ENCODE data around the gene PIP4K2A.
"Not testable (repeated sequence)": the region's sequence is repeated elsewhere in the genome, so short reads cannot be mapped to it uniquely, and the experiment has no call there.

PIP4K2A gene

DNA sequence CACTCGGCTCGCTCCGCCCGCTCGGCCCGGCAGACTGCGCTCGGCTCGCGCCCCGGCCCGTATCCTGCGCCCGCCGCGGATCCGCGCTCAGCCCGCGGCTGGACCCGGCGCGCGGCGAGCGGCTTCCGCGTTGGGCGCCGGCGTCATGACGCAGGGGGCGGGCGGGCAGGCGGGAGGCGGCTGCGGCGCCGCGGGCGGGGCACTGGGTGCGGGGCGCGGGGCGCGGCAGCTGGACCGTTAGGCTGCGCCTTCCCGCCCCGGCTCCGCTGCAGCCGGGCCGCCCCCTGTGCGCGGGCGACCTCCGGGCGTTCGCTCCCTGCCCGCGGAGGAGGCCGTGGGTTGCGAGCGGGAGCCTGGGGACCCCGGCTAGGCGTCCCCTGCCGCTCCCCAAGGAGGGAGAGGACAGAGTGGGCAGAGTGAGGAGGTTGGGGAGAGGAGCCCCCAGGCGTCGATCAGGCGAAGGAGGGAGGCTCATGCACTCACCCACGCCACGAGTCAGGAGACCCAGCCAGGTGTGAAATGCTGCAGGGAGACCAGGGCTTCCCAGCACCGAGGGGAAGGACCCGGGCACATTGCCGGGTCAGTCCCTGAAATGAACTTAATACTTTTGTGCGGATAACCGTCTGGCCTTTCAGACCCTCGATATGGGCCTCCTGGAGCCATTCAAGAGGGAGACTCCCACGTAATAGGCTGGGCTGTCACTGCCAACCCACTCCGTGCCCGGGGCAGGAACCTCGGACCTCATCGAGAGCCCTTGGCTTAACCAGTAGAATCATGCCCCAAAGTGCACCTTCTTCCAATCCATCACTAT, at the start of gene PIP4K2A:
PIP4K2A (minus strand) TSS at position 100 of the 811 bp plus-strand sequence. CDS start 252 bp downstream, outside the sequence.
- no peaks in the 10 kb centered on the region for H3K27me3 Mint-ChIP-seq
- ATAC-seq (ENCODE audit: low read depth) (peak; percentile 82), DNase-seq (ENCODE audit: low spot score in 2 of 2) (peak in 1 of 2 donors; percentile 62)
- no peaks in the 10 kb centered on the region for H3K36me3 Mint-ChIP-seq
- H3K9me3 Mint-ChIP-seq: no peaks in the 10 kb centered on the region
- peaks cover 34% of the 10 kb centered on the region for H3K4me1 Mint-ChIP-seq
- H3K27ac Mint-ChIP-seq: peak within 1 kb of the TSS; percentile 82
- H3K4me3 Mint-ChIP-seq: peak within 1 kb of the TSS; percentile 91

DNA sequence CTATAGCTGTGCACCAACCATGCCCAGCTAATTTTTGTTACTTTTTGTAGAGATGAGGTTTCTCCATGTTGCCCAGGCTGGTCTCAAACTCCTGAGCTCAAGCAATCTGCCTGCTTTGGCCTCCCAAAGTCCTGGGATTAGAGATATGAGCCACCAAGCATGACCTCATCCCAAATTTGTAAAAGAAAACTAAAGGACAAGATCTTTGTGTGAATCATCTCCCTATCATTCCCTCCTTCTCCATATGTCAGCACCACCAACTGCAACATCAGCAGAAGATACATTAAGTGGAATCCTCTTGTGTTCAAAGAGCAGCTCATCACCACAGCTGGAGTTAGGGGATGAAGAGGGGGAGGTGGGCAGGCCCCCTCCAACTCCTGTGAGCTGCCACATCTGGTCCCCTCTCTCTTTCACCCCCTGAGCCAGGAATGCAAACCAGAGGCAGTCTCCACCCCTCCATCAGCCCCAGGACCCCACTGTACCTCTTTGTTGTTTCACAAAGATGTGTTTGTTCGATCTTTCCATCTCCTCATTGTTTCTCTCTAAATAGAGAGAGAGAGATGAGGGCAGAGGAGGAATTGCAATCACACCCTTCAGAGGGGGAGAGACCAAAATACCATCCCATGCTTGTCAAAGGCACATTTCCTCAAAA, 47.3 kb upstream of the PIP4K2A start:
- Mint-ChIP-seq H3K27ac (no peak overlapping the region), H3K4me1 (peaks cover 25% of the 10 kb centered on the region), H3K4me3 (no peak overlapping the region), H3K27me3 (no peaks in the 10 kb centered on the region), H3K9me3 (no peaks in the 10 kb centered on the region), H3K36me3 (no peaks in the 10 kb centered on the region)
- ATAC-seq (ENCODE audit: low read depth) (no peak), DNase-seq (ENCODE audit: low spot score in 2 of 2) (no peak)

DNA sequence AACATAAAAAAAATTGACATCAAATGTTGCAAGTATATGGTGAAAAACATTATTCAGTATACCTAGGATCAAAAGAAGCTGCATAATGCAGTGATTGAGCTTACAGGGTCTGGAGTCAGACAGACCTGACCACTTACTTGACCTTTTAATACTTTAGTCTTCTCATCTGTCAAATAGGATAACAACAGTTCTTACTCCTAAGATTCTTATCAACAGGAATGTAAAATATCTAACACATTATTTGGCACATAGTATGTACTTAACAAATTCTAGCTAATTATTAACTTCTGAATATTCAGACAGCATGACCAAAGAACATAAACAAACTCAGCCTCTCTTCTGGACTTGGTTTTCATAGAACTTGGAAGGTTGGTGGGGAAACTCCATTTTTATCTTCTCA, 45.6 kb upstream of the PIP4K2A start:
- Mint-ChIP-seq H3K4me3 (no peak overlapping the region), H3K27ac (no peak overlapping the region), H3K9me3 (no peaks in the 10 kb centered on the region), H3K36me3 (no peaks in the 10 kb centered on the region), H3K27me3 (no peaks in the 10 kb centered on the region), H3K4me1 (peaks cover 14% of the 10 kb centered on the region)
- DNase-seq (ENCODE audit: low spot score in 2 of 2) (no peak), ATAC-seq (ENCODE audit: low read depth) (no peak)

GRCh38 chr10:22758867-22759266, 44.5 kb upstream of the PIP4K2A start:
- Mint-ChIP-seq H3K27ac (no peak overlapping the region), H3K27me3 (no peaks in the 10 kb centered on the region), H3K9me3 (no peaks in the 10 kb centered on the region), H3K4me1 (peaks cover 4% of the 10 kb centered on the region), H3K36me3 (no peaks in the 10 kb centered on the region), H3K4me3 (no peak overlapping the region)
- DNase-seq (ENCODE audit: low spot score in 2 of 2) (no peak), ATAC-seq (ENCODE audit: low read depth) (no peak)

GRCh38 chr10:22754296-22754695, 39.9 kb upstream of the PIP4K2A start:
- no peaks in the 10 kb centered on the region for H3K4me1 Mint-ChIP-seq
- DNase-seq (ENCODE audit: low spot score in 2 of 2): no peak
- no peaks in the 10 kb centered on the region for H3K36me3 Mint-ChIP-seq
- H3K27me3 Mint-ChIP-seq: no peaks in the 10 kb centered on the region
- no peak overlapping the region for H3K4me3 Mint-ChIP-seq
- H3K9me3 Mint-ChIP-seq: no peaks in the 10 kb centered on the region
- no peak for ATAC-seq (ENCODE audit: low read depth)
- no peak overlapping the region for H3K27ac Mint-ChIP-seq

GRCh38 chr10:22753786-22754185, 39.4 kb upstream of the PIP4K2A start:
- no peak overlapping the region for H3K27ac Mint-ChIP-seq
- ATAC-seq (ENCODE audit: low read depth) (no peak), DNase-seq (ENCODE audit: low spot score in 2 of 2) (no peak)
- no peaks in the 10 kb centered on the region for H3K4me1 Mint-ChIP-seq
- no peaks in the 10 kb centered on the region for H3K36me3 Mint-ChIP-seq
- no peaks in the 10 kb centered on the region for H3K9me3 Mint-ChIP-seq
- H3K4me3 Mint-ChIP-seq: no peak overlapping the region
- no peaks in the 10 kb centered on the region for H3K27me3 Mint-ChIP-seq

DNA sequence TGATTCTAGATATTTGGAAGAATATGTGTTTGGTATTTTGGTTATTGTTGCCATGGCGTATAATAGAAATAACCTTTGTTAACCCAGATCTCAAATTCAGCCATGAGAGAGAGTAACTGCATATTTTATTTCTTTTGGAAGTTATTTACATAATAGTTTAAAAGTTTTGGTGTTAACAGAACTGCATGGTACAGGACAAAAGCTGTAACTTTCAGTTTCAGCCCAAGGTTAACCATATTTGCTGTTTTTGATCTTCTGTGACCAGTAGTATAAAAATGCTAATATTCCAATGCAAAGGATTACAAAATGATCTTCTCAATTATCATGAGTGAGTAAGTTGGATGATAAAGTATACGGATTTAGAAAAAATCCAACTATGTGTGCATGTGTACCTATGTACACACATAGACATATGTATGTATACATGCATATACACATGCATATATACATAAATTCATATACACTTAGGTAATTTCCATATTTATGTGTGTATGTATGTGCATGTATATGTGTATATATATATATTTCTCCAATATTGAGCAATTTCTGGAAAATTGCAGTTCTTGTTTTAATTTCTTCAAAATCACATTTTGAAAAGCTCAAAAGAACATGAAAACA, 38.0 kb upstream of the PIP4K2A start:
- H3K9me3 Mint-ChIP-seq: no peaks in the 10 kb centered on the region
- H3K4me1 Mint-ChIP-seq: no peaks in the 10 kb centered on the region
- no peaks in the 10 kb centered on the region for H3K36me3 Mint-ChIP-seq
- no peak overlapping the region for H3K27ac Mint-ChIP-seq
- no peaks in the 10 kb centered on the region for H3K27me3 Mint-ChIP-seq
- DNase-seq (ENCODE audit: low spot score in 2 of 2) (no peak), ATAC-seq (ENCODE audit: low read depth) (no peak)
- no peak overlapping the region for H3K4me3 Mint-ChIP-seq

GRCh38 chr10:22750131-22750530, 35.8 kb upstream of the PIP4K2A start:
- Mint-ChIP-seq H3K4me1 (no peaks in the 10 kb centered on the region), H3K36me3 (no peaks in the 10 kb centered on the region), H3K9me3 (no peaks in the 10 kb centered on the region), H3K4me3 (no peak overlapping the region), H3K27ac (no peak overlapping the region), H3K27me3 (no peaks in the 10 kb centered on the region)
- DNase-seq (ENCODE audit: low spot score in 2 of 2): no peak
- ATAC-seq (ENCODE audit: low read depth): no peak

- not testable (repeated sequence) for H3K27me3 Mint-ChIP-seq; H3K27ac Mint-ChIP-seq; H3K4me3 Mint-ChIP-seq; DNase-seq (ENCODE audit: low spot score in 2 of 2); H3K36me3 Mint-ChIP-seq; H3K9me3 Mint-ChIP-seq; ATAC-seq (ENCODE audit: low read depth)
- peaks cover 11% of the 10 kb centered on the region for H3K4me1 Mint-ChIP-seq
Observed at GRCh38 chr10:22744858-22745257, 30.5 kb upstream of the PIP4K2A start.

DNA sequence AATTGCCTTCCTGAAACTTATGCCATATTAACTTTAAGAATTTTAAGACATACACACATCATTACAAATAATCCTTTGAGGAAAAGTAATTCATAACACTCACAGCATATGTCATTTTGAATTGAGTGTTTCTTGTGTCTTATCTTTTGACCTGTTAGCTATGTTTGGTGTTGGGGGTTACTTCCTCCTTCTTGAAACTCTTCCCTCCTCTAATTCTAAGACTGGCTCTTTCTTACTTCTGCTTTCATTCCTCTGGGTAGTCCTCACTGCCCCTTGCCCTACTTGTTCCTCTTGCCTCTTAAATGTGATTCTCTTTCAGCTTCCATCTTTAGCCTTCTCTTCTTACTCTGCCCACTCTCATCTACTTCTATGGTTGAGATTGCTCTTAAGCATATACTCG, 28.3 kb upstream of the PIP4K2A start:
- Mint-ChIP-seq H3K4me3 (peak overlapping the region; percentile 1), H3K27me3 (no peaks in the 10 kb centered on the region), H3K27ac (no peak overlapping the region), H3K9me3 (peaks cover 2% of the 10 kb centered on the region), H3K4me1 (peaks cover 11% of the 10 kb centered on the region), H3K36me3 (no peaks in the 10 kb centered on the region)
- ATAC-seq (ENCODE audit: low read depth): peak; percentile 100
- DNase-seq (ENCODE audit: low spot score in 2 of 2): peak in 1 of 2 donors; percentile 49

DNA sequence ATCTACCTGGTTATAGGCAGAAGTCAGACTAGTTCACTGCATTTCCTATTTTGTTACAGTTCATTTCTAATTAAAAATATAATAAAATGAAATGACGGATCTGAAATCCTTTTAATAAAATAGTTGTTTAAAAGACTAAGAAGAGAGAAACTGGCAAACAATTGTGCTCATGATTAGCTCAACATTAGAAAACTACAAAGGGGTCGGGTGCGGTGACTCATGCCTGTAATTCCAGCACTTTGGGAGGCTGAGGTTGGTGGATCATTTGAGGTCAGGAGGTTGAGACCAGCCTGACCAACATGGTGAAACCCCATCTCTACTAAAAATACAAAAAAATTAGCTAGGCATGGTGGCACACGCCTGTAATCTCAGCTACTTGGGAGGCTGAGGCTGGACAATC, 27.3 kb upstream of the PIP4K2A start:
- not testable (repeated sequence) for H3K36me3 Mint-ChIP-seq; ATAC-seq (ENCODE audit: low read depth); DNase-seq (ENCODE audit: low spot score in 2 of 2); H3K27me3 Mint-ChIP-seq; H3K4me3 Mint-ChIP-seq; H3K9me3 Mint-ChIP-seq; H3K27ac Mint-ChIP-seq
- H3K4me1 Mint-ChIP-seq: peaks cover 11% of the 10 kb centered on the region

GRCh38 chr10:22740180-22740579, 25.8 kb upstream of the PIP4K2A start:
- DNase-seq (ENCODE audit: low spot score in 2 of 2) (no peak), ATAC-seq (ENCODE audit: low read depth) (no peak)
- Mint-ChIP-seq H3K9me3 (peaks cover 2% of the 10 kb centered on the region), H3K36me3 (no peaks in the 10 kb centered on the region), H3K4me1 (peaks cover 11% of the 10 kb centered on the region), H3K27ac (no peak overlapping the region), H3K4me3 (no peak overlapping the region), H3K27me3 (no peaks in the 10 kb centered on the region)

DNA sequence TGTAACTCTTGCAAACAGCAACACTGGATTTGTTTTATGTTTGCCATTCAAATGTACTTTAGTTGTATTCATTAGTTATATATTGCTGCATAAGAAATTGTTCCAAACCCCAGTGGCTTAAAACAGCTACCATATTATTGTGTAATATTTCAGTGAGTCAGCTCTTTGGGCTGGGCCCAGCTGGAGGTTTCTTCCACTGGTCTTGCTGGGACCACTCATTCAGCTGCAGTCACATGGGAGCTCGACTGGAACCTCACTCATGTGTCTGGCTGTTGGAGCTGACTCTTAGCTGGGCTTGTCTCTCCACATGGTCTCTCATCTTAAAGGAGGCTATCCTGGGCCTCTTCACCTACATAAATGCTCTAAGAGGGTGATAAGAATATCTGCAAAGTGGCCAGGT, 23.2 kb upstream of the PIP4K2A start:
- Mint-ChIP-seq H3K27me3 (no peaks in the 10 kb centered on the region), H3K9me3 (no peaks in the 10 kb centered on the region), H3K4me3 (no peak overlapping the region), H3K36me3 (no peaks in the 10 kb centered on the region), H3K27ac (no peak overlapping the region), H3K4me1 (peaks cover 3% of the 10 kb centered on the region)
- no peak for DNase-seq (ENCODE audit: low spot score in 2 of 2)
- ATAC-seq (ENCODE audit: low read depth): no peak

- no peaks in the 10 kb centered on the region for H3K27me3 Mint-ChIP-seq
- no peaks in the 10 kb centered on the region for H3K9me3 Mint-ChIP-seq
- H3K36me3 Mint-ChIP-seq: no peaks in the 10 kb centered on the region
- no peak for ATAC-seq (ENCODE audit: low read depth)
- DNase-seq (ENCODE audit: low spot score in 2 of 2): no peak
- H3K4me3 Mint-ChIP-seq: no peak overlapping the region
- H3K27ac Mint-ChIP-seq: no peak overlapping the region
- H3K4me1 Mint-ChIP-seq: peaks cover 2% of the 10 kb centered on the region
Observed at GRCh38 chr10:22736134-22736533, 21.8 kb upstream of the PIP4K2A start.

All from memory B cell (primary cell).